Measurements from ENCODE around the gene ZP1.

Gene ZP1

DNA sequence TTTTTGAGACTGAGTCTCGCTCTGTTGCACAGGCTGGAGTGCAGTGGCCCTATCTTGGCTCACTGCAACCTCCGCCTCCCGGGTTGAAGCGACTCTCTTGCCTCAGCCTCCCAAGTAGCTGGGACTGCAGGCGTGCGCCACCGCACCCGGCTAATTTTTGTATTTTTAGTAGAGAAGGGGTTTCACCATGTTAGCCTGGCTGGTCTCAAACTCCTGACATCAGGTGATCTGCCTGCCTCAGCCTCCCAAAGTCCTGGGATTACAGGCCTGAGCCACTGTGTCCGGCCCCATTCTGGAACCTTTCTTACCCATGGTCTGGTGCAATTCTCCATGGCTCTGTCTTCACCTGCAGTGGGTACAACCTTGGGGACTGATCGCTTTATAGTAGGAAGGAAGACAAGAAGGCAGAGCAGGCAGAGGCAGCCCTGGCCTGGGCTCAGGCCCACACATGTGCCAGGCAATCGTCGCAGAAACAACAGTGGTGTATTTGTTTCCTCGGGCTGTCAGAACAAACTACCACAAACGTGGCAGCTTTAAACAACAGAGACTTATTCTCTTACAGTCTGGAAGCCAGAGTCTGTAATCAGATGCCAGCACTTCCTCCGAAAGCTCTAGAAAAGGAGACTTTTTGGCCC, 7.6 kb upstream of the ZP1 start:
- DNase-seq (ENCODE audit: low spot score) = no peak

DNA sequence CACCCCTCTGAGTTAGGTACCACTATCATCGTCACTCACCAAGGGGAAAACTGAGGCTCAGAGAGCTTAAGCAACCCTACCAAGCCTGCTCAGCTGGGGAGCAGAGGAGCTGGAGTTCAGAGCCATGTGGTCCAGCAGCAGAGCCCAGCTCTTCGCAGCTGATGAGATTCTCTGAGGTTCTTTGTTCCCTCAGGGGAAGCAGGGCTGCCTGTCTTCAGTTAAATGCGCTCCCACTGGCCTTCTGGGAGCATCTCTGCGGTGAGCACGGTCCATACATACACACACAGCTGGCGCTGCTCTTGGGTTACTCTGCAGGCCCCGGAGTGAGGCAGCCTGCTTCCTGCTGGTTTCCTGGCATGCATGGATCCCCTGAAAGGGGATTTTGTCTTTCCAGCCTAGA, 6.4 kb upstream of the ZP1 start:
- DNase-seq (ENCODE audit: low spot score) = no peak

DNA sequence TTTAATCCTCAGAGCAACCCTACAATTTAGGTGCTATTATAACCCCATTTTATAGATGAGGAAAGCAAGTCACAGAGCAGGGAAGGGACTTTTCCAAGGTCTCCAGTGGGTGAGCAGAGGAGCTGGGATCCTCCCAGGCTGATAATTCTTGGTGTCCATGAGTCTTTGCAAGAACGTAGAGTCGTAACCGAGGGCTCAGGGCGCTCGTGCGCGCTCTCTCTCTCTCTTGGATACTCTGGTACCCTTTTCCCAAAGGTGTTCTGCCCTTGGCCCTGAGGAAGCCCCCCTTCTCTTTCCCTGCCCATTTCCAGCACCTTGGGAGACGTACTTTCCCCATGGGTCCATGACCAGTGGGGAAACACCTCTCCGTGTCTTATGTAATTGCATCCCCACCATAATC, 5.2 kb upstream of the ZP1 start:
- no peak for DNase-seq (ENCODE audit: low spot score)

DNA sequence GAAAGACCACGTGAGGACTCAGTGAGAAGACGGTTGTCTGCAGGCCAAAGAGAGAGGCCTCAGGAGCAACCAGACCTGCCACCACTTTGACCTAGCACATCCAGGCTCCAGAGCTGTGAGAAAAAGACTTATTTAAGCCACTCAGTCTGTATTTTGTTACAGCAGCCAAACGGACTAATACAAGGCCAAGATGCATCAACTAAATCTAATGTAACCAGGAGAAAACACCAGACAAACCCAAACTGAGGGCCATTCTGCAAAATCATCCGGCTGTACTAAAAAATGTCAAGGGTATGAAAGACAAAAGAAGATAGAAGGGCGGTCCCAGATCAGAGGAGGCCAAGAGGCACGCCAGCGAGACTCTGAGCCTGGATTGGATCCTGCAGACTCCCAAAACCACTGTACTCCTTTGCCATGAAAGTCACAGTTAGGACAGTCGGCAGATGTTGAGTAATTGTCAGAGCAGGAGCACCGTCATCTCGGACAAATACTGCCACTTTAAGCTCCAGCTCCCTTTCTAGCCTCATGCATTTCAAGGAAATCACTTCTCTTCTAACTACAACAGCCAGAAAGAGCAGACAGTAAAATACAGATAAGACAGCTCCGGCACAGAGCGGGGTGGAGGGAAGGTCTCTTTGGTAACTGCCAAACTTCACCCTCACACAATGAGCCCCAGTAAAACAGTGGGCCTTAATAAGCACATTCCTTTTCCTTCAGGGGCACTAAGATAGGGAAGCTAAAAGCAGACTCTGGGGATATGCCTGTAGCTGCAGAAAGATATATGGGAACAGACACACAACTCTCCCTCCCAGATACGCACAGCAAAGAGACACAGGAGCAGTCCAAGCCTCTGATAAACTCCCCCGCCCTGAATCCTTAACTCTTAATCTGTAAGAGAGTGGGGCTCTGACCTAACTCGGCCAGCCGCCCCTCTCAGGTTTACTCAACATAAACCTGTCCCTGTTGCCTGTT, 3.5 kb upstream of the ZP1 start:
- DNase-seq (ENCODE audit: low spot score) = no peak

DNA sequence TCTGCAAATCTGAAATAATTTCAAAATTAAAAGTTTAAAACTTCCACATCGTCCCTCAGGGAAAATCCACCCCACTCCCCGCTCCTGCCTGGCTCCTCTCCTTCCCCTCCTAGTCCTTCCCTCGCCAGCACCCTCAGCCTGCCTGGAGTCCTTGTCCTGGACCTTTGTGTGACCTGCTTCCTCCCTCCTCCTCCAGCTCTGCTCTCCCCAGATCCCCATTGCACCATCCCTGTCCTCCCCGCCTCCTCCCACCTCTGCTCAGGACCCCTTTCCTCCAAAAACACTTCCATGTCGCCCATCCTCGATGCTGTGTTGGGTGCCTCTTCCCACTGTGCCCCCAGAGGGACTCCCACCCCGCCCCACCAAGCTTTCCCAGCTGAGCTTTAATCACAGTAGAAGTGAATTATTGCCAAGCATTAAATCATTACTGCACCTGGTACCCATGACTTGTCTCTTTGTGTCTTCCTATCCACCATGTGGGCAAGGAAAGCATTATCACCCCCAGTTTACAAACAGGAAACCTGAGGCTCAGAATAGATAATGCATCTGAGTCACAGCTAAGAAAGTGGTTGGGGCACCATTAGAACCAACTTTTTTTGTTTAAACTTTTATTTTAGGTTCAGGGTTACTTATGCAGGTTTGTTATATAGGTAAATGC, 2.4 kb upstream of the ZP1 start:
- DNase-seq (ENCODE audit: low spot score) = no peak

DNA sequence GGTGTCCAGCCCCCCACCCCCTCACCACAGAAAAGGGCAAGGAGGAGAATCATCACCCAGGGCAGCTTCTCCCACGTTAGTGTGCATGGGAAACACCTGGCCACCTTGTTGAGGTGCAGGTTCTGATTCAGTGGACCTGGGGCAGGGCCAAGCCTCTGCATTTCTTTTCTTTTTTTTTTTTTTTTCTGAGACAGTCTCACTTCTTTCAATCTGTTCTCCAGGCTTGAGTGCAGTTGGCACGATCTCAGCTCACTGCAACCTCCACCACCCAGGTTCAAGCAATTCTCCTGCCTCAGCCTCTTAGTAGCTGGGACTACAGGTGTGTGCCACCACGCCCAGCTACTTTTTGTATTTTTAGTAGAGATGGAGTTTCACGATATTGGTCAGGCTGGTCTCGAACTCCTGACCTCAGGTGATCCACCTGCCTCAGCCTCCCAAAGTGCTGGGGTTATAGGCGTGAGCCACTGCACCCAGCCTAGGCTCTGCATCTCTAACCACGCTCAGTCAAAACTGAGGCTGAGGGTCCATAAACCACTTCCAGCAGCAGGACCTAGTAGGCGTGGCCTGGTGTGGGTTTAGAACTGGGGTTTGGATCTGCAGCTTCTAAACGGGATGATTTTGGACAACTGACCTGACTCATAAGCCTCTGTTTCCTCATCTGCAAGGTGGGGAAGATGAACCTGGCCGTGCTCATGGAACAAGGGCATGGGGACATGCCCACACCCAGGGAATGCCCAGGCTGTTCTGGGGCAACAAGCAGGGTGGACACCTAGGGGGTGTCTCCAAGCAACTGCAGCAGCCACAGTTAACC, 734 bp downstream of the ZP1 start:
- DNase-seq (ENCODE audit: low spot score) = no peak

DNA sequence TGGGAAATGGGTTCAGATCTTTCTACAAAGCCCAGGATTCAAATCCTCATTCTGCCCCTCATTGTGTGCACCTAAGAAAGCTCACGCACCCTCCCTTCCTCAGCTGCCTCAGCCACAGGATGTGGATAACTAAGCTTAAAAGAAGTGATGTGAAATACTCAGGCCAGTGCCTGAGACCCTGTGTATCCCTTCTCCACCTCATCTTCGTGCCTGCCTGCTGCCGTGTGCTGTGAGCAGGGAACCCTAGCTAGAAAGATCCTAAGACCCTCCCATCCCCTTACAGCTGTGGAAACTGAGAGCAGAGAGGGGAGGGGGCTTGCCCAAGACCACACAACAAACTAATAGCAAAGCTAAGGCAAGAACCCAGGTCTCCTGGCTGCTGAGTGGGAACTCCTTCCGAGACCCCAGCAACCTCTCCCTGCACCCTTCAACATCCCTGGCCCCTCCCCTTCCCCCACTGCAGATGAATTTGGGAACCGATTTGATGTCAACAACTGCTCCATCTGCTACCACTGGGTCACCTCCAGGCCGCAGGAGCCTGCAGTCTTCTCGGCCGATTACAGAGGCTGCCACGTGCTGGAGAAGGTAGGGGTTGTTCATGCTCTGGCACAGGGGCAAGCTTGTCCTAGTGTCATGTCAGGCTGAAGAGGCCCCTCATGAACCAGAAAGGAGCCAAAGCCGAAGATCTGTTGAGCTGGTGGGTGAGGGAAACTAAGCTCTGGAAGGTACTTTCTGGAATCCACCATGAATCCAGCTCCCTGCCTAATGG, 1.5 kb downstream of the ZP1 start:
- no peak for DNase-seq (ENCODE audit: low spot score)

DNA sequence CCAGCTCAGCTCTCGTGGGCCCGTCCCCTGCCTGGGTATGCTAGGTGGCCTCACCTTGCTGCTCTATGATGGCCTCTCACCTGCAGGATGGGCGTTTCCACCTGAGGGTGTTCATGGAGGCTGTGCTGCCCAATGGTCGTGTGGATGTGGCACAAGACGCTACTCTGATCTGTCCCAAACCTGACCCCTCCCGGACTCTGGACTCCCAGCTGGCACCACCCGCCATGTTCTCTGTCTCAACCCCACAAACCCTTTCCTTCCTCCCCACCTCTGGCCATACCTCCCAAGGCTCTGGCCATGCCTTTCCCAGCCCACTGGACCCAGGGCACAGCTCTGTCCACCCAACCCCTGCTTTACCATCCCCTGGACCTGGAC, 2.1 kb downstream of the ZP1 start:
- DNase-seq (ENCODE audit: low spot score) = no peak

DNA sequence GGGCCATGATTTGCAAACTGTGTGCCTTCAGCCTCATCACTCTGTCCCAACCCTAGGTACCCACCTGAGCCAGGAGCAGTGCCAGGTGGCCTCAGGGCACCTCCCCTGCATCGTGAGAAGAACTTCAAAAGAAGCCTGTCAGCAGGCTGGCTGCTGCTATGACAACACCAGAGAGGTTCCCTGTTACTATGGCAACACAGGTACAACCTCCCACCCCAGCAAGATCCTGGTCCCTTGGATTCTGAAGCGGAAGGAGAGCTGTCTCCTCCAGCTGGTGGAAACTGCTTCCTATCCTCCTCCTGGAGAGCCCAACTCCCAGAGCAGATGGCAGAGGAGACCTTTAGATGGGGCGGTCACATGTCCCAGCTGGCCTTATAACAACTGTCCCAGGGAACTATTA, 2.9 kb downstream of the ZP1 start:
- no peak for DNase-seq (ENCODE audit: low spot score)

DNA sequence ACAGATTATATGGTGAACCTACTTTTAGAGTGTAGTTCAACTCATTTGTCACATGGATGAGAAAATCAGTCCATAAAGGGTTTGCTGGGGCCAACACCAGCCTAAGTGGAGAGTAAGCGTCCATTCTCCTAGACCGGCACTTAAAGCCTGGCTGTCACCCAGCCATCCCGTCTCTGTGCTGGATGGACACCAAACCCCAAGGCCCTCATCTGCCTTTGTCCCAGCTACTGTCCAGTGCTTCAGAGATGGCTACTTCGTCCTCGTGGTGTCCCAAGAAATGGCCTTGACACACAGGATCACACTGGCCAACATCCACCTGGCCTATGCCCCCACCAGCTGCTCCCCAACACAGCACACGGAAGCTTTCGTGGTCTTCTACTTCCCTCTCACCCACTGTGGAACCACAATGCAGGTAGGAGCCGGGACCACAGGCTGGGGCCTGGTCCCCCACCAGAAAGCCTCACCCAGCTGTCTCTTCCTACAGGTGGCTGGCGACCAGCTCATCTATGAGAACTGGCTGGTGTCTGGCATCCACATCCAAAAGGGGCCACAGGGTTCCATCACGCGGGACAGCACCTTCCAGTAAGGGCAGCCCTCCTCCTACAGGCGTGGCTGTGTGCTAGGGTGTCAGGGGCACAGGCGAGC, 3.5 kb downstream of the ZP1 start:
- DNase-seq (ENCODE audit: low spot score) = no peak

DNA sequence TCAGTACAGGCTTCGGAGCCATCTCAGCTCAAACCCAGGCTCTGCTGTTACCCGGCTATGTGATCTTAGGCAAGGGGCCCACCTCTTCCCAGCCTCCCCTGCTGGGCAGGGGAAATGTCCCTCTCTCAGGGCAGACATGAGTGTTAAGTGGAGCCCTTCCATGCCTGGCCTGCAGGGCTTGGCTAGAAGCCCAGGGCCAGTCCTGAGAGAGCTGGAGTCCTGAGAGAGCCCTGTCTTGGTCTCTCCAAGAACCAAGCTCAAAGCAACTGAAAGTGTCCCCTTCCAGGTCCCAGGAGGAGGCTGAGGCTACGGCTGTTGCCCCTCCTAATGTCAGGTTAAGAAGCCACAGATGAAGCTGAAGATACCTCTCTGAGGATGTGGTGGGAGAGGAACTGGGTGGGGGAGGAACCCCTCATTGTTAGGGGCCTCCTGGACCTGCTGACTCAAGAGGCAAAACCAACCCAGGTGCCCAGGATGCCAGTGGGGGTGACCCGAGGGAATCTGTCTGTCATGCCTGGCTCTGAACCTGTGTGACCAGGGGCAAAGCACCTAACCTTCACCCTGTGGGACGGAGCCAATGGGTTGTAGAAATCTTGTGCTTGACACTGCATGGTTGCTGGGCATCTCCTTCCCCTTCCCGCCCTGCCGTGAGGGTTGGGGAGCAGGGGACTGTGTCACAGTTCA, 4.2 kb downstream of the ZP1 start:
- no peak for DNase-seq (ENCODE audit: low spot score)

DNA sequence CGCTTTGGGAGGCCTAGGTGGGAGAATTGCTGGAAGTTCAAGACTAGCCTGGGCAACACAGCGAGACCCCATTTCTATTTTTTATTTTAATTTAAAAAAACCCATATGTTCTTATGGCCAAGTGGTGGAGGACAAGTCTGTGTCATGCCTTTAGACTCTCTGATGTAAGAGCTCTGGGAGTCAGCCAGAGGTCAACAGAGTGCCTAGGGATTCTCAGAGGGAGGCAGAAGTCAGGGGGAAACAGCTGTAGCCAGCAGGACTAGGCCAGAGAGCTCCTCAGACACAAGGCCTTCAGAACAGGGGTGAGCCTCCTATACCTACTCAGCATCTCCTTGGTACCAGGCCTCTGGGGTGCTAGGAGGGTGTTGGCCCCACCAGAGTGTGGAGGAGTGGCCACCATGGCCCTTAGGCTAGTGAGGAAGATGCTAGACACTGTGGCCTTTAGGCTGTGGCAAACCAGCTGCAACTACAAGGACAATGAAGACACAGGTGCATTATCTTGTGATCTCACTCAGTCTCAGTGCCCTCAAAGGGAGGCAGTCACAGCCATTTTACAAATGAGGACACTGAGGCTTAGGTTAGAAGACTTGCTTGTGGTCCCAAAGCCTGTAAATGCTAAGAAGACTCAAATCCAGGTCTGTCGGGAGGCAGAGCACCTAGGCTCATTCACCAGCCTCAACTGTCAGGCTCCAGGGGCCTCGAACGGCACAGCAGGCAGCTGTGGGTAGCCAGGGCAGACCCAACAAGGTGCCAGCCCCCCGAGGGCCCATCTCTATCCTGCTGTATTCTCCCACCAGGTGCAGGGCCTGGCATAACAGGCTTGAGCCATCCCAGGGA, 5.0 kb downstream of the ZP1 start:
- DNase-seq (ENCODE audit: low spot score) = no peak

DNA sequence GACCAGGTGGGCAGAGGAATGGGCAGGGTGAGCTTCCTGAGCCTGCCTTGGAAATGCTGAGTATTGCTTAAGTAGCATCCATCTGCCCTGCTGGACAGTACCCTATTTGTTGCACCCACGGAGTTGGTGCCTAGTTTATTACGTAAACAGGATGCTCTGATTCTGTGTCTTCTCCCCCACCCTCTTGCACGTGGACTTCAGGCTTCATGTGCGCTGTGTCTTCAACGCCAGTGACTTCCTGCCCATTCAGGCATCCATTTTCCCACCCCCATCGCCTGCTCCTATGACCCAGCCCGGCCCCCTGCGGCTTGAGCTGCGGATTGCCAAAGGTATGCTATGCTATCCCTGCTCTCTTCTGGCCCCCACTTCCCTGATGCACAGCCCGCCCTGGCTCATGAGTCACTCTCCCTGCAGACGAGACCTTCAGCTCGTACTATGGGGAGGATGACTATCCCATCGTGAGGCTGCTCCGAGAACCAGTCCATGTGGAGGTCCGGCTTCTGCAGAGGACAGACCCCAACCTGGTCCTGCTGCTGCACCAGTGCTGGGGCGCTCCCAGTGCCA, 5.7 kb downstream of the ZP1 start:
- no peak for DNase-seq (ENCODE audit: low spot score)

DNA sequence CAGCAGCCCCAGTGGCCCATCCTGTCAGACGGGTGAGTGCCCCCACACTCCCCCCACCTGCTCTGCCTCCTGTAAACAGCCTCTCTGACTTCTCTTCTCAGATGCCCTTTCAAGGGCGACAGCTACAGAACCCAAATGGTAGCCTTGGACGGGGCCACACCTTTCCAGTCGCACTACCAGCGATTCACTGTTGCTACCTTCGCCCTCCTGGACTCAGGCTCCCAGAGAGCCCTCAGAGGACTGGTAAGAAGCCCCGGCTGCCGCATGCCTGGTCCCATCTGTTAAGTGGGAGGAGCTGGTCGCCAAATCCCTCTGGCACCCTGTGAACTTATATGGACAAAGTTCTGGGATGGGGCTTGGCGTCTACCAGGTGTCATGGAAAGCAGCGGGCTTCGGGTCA, 6.2 kb downstream of the ZP1 start:
- DNase-seq (ENCODE audit: low spot score) = no peak

DNA sequence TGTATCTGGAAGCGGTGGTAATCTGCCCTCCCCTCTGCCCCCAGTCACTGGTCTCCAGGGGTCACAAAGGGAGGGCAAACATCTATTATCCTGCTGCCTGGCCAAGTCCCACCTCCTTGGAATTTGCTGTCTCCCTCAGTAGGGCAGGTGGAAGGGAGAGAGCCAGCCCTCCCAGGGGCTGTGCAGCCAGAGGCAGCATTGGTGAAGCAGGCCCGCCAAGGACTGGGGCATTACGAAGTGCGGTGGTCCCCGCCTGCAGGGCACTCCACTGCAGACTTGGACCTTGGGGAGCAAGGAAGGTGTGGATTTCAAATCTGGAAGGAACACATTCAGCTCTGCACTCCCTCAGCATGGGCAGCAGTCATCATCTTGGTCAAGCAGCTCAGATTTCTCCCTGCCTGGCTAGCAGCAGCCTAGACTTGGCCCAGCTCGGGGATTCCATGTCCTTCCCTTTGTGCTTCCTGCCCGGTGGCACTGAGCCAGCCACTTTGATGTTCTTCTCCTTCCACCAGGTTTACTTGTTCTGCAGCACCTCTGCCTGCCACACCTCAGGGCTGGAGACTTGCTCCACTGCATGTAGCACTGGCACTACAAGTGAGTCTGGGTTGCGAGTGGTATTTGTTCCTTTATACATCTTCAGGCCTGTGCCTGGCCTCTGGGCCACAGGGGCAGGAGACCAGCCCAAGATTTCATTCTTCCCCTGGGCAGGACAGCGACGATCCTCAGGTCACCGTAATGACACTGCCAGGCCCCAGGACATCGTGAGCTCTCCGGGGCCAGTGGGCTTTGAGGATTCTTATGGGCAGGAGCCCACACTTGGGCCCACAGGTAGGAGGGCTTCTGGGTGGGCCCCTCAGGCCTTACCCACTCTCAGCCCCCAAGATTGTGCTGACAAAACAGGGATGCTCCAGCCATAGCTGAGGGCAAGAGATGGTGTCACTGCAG, 7.4 kb downstream of the ZP1 start:
- DNase-seq (ENCODE audit: low spot score) = no peak

DNA sequence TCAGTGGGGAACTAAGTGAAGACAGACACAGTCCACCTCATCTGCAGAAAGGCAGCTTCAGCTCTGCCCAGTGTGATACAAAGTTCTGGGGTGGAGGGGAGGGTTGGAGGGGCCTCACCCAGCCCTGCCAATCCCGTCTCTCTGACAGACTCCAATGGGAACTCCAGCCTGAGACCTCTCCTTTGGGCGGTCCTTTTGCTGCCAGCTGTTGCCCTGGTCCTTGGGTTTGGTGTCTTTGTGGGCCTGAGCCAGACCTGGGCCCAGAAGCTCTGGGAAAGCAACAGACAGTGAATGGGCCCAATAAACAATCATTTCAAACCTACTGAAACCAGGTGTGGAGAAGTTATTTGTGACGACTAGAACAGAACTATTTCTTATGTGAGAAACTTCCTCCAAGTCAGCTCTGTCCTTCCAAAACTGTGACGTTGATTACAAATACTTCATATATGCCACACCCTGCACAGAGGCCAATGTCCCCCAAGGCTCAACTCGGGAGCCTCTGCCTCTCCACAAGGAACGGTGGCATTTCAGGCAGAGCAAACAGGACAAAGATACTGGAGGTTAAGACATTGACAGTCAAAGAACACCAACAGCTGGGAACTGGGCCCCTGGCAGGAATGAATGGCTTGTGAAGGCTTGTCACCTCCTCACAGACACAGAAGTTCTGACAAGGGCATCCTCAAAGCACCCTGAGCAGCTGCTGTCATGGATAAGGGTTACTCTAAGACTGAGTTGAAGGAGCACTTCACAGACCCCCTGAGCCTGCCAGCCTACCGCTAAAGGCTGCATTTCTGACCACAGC, 8.2 kb downstream of the ZP1 start:
- no peak for DNase-seq (ENCODE audit: low spot score)

DNA sequence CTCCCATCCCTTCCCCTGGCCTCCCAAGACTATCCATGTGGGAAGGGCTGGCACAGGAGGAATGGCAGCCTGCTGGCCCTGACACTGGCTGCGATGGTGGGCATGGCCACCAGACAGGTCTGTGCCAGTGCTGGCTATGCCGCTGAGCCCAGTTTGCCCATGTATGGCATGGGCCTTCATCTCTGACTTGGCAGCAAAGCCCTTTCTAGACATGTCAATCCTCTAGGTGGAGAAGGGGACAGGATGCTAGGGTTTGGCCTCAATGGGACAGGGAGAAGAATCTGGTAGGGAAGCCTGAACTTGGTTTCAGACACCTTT, 8.8 kb downstream of the ZP1 start:
- no peak for DNase-seq (ENCODE audit: low spot score)
